GM12874 (cell line): ENCODE measurements around the gene CASKIN2.

Source experiments
- TF ChIP-seq, protein P1 (sequence below): IDR thresholded peaks from 2 replicates; pipeline ENCODE4 v1.5.1; 2011; ENCODE audit warnings: low read depth, mild to moderate bottlenecking, control low read depth, low read length, moderate library complexity; ENCODE audit not compliant: insufficient read depth

The CASKIN2 gene

DNA sequence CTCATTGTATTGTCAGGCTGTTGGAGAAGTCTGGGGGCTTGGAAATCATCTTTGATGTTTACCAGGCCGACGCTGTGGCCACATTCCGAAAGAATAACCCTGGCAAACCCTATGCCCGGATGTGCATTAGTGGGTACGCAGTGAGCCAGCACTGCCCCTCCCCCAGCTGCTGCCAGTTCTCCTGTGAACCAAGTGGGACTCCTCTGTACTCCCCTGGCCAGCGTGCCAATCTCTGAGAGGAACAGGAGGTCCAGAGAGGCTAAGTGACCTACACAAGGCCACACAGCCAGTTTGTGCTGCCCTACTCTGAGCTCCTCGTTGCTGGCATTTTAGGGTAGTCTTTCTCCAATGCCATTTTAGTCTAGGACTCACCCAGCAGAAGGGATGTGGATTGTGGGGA lies 8.3 kb upstream of the CASKIN2 start:
- TF ChIP-seq, protein P1, sequence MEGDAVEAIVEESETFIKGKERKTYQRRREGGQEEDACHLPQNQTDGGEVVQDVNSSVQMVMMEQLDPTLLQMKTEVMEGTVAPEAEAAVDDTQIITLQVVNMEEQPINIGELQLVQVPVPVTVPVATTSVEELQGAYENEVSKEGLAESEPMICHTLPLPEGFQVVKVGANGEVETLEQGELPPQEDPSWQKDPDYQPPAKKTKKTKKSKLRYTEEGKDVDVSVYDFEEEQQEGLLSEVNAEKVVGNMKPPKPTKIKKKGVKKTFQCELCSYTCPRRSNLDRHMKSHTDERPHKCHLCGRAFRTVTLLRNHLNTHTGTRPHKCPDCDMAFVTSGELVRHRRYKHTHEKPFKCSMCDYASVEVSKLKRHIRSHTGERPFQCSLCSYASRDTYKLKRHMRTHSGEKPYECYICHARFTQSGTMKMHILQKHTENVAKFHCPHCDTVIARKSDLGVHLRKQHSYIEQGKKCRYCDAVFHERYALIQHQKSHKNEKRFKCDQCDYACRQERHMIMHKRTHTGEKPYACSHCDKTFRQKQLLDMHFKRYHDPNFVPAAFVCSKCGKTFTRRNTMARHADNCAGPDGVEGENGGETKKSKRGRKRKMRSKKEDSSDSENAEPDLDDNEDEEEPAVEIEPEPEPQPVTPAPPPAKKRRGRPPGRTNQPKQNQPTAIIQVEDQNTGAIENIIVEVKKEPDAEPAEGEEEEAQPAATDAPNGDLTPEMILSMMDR = no peak

DNA sequence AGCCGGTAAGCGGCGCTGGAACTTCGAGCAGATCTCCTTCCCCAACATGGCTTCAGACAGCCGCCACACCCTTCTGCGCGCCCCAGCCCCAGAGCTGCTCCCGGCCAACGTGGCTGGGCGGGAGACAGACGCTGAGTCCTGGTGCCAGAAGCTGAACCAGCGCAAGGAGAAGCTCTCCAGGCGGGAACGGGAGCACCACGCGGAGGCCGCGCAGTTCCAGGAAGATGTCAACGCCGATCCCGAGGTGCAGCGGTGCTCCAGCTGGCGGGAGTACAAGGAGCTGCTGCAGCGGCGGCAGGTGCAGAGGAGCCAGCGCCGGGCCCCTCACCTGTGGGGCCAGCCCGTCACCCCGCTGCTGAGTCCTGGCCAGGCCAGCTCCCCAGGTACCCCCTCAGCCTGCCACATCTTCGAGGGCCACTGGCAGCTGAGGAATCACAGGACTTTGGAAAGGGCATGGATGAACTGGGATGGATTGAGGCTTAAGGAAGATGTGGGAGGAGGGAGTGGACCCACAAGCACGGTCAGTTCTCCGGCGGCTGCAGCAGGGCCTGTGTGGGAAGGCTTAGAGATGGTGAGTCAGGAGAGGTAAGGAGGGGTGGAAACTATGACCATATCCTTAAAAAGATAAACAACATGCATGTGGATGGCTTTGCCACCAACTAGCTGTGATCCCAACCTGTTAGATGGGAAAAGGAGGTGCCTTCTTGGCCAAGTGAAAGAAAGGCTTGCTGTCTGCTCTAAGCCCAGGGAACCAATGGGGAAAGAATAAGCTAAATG lies 6.8 kb upstream of the CASKIN2 start:
- TF ChIP-seq, protein P1 = no peak

DNA sequence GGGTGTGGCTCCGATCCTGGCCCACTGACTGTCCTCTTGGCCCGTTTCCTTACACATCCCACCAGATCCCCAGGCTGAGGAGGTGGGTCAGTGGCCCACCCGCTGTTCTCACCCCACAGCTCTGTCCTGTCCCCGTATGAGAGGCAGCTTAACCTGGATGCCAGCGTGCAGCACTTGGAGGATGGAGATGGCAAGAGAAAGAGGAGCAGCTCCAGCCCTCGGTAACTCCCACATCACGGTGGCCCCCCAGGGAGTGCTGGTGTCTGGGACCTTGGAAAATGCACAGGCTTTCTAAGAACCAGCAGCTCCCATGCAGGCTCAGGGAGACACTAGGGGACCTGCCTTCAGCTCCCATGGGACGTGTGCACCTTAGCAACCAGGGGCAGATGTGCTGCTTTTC lies 6.0 kb upstream of the CASKIN2 start:
- TF ChIP-seq, protein P1 = no peak

DNA sequence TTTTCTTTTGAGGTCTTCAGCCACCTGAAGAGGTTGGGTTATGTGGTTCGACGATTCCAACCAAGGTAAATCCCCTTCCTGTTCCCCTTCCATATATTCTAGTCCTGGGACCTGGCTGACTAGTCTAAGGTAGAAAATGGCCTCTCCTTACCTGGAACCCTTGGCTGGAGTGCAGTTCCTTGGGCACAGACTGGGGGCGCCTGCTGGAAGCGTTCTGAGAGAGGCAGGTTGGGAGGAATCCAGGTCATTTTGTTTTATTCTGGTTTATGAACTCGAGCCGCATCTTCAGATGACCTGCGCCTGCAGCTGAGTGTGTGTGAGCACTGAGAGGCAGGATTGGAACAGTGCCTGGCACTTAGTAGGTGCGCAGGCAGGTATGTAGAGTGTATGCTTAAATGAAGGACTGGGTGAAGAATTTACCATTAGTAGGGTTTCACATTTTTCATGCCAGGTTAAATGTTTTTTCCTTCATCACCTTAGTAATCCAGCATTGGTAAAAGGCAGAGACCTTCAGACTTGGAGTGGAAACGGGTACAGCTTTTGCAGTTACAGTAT lies 3.7 kb upstream of the CASKIN2 start:
- TF ChIP-seq, protein P1 = no peak

DNA sequence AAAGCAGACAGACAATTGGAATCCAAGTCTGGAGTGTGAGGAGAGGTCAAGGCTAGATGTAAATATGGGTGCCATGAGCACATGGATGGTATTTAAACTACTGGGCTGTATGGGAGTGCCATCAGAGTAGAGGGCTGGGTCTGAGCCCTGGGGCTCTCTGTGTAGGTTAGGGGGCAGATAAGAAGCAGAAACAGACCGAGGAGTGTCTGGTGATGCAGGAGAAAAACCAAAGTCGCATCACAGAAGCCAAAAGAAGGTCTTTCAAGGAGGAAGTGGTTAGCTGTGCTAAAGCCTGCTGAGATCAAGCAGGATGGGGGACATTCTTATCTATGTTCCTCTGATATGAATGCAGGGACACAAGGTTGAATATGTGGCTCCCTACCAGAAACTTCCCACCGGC lies 2.9 kb upstream of the CASKIN2 start:
- TF ChIP-seq, protein P1 = no peak

DNA sequence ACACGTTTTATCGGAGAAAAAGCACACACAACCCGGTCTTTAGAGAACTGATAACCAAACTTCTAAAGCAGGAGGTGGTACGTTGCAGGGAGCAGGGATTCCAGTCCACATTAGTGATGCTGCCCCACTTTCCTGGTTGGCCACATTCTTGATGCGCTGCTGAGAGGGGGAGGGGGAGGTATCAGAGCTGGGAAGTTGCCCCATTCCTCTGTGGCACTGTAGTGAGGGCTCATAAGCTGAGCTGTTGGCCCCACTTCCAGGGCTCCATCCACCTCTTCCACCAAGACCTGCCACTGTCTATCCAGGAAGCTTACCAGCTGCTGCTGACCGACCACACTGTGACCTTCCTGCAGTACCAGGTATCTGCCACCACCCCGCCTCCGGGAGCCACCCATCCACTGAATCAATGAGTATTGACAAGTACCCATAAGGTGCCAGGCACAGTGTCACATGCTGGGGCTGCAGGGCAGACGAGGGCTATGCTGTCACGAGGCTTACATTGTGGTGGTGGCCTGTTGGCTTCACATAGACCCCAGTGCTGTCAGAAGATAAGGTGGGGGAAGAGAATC lies 2.0 kb upstream of the CASKIN2 start:
- TF ChIP-seq, protein P1 = peak; percentile 18; the same call in 1 of the 2 replicates

DNA sequence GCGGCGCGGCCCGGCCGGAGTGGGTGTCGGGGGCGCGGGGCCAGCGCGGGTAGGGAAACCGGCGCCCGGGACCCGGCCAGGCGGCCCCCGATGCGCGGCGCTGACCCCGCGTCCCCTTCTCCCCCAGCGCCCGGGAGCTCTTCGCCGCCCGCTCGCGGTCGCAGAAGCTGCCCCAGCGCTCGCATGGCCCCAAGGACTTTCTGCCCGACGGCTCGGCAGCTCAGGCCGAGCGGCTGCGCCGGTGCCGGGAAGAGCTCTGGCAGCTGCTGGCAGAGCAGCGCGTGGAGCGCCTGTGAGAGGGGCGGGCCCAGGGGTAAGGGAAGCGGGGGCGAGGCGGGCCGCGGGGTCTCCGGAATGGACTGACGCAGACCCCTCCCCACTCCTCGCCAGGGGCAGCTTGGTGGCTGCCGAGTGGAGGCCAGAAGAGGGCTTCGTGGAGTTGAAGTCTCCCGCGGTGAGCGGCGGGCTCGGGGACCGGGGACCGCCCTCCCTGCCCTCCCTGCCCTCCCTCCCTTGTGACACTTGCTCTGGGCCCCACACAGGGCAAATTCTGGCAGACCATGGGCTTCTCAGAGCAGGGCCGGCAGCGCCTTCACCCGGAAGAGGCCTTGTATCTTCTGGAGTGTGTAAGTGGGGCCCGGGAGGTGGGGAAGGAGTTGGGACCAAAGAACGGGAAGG lies 1.4 kb upstream of the CASKIN2 start:
- TF ChIP-seq, protein P1 = no peak
